GM21723 (cell line): ENCODE measurements around the gene SEMA7A.
A peak's percentile ranks its signal among the peaks of the same experiment; 100 is the strongest.
"Not testable (repeated sequence)": the region's sequence is repeated elsewhere in the genome, so short reads cannot be mapped to it uniquely, and the experiment has no call there.

ENCODE experiments used
- ATAC-seq: cut with Tn5 transposase; IDR thresholded peaks from one replicate; pipeline ENCODE4 v1.9.1; 2021; ENCODE audit warnings: mild to moderate bottlenecking, moderate library complexity; ENCODE audit not compliant: unreplicated experiment

SEMA7A gene

GRCh38 chr15:74377831-74378766 is 55.7 kb downstream of the SEMA7A start:
- ATAC-seq = no peak

DNA sequence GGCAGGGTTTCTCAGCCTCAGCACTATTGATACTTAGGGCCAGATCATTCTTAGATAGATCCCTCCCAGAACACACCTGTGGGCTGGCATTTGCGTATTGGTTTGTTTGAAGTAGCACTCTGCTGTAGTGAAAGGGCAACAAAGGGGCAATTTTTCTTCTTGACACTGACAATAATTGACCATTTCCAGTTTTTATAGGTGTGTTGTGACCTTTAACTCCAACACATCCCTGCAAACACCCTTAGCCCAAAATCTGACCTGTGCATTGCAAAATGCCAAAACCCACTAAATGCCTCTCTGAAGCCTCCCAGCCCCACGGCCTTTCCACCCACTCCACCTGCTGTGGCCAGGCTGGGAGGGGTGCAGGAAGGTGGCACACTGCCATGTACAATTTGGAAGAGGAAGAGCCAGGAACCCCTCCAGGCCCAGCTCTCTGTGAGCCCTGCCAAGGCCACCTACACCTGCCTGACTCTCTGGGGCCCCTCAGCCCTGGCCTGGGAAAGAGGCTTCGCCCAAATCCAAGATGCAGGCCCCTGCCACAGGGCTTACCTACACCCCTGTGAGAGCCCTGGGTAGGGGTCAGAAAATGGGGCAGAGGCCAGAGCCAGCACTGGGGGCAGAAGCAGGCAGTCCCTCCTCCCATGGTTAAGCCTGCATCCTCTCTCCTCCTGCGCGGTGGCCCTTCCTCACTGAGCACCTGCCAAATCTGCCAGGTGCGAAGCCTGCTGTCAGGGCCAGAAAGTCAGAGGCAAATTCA is 56.8 kb downstream of the SEMA7A start:
- no peak for ATAC-seq

GRCh38 chr15:74376226-74376625 is 57.5 kb downstream of the SEMA7A start:
- ATAC-seq = no peak

DNA sequence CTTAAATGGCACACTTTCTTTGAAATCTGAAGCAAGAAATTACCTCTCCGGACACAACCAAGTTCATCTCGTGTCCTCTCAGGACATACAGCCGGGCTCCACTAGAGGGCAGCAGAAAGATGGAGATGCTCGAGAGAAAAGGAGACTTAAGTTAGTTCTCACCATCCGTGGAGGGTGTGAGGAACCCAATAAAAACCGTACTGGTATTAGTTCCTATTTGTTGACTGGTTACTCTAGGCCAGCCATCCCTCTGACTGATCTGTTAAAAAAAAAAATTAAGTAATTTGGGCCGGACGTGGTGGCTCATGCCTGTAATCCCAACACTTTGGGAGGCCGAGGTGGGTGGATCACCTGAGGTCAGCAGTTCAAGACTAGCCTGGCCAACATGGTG is 58.5 kb downstream of the SEMA7A start:
- peak; percentile 28 for ATAC-seq

- no peak for ATAC-seq
Observed at GRCh38 chr15:74374648-74375302, 59.0 kb downstream of the SEMA7A start.

DNA sequence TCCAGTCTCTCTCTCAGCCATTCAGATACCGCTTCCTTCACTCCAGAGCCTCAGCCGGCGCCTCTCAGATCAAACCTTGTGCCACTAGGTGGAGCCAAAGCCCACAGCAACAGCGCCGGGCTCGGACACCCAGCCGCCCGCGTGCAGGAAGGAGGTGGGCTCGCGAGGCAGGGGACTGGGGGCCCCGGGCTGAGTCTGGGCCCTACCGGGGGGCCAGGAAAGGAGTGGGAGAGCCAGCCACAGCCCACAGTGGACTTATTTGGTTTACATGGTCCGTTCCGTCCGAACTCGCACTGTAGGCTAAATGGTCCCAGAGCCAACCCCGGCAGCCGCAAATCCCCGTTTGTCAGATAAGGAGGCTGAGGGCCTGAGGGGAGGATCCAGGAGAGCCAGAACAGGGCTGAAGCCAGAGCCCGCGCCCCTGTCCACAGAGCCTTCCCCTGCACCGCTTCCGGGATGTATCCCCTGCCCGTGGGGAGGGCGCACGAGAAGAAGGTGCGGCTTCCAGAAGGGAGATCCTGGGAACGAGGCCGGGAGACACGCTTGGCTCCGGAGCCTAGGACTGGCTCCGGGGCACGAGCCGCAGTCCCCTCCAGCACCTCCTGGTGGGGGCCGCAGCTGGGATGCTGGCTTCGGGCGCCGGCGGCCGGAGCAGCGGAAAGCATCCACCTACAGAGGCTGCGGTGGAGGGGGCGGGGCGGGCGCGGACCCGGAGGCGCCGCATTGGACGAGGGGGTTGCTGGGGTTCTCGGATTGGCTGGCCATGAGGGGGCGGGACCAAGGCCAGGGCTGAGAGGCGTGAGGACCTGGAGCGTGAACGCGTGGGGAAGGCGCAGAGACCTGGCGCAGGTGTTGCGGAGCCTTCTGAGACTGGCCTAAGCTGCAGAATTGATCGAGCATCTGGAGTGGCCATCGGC is 59.8 kb downstream of the SEMA7A start:
- ATAC-seq = peak; percentile 71

- no peak for ATAC-seq
Observed at GRCh38 chr15:74373056-74373650, 60.6 kb downstream of the SEMA7A start.

DNA sequence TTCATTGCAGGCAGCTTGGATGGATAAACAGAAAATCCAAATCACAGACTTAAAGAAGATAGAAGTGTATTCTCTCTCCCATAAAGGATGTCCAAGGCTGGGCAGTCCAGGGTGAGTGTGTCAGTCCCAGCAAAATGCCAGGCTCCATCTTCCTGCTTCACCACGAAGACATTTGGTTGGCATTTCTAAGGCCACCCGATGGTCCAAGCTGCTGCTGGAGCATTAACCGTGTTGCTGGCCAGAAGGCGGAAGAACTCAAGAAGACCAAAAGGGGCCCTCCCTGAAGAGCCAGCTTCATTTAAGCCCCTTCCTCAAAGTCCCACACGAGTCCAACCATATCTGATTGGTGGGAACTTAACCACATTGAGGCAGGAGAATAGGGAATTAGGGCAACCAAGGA is 63.3 kb downstream of the SEMA7A start:
- no peak for ATAC-seq

GRCh38 chr15:74369756-74370155 is 64.0 kb downstream of the SEMA7A start:
- ATAC-seq = no peak

DNA sequence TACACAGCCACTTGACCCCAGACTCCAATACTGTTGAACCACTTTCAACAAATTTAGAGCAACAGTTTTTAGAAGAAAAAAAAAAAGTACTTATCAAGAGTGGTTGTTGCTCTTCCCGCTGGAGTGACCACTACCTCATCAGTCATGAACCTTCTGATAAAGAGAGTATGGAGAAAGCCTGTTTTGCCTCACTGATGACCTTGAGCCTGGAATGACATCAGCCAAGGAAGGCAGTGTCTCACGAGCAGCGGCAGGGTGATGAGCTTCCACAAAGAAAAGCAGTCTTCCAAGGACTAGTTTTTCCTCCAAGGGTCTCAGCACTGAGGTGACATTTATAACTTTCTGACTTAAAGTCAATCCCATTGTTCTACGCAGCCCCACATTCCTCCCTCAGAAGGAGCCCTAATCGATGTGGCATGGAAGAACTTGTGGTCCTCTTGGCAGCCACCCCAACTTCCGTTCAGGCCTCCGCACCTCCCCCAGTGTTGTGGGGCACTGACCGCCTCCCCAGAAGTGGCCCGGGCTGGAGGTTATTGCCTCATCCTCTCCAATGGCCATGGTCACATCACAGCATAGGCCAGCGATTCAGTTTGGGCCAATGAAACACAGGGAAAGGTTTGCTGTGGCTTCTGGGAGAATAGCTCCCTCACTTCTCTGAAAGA is 64.5 kb downstream of the SEMA7A start:
- ATAC-seq = no peak

GRCh38 chr15:74368121-74368520 is 65.6 kb downstream of the SEMA7A start:
- no peak for ATAC-seq

- no peak for ATAC-seq
Observed at GRCh38 chr15:74367296-74367854, 66.4 kb downstream of the SEMA7A start, which contains the start of gene CYP11A1. CYP11A1 (minus strand) TSS chr15:74367646; CDS start chr15:74367585, 61 bp downstream.

DNA sequence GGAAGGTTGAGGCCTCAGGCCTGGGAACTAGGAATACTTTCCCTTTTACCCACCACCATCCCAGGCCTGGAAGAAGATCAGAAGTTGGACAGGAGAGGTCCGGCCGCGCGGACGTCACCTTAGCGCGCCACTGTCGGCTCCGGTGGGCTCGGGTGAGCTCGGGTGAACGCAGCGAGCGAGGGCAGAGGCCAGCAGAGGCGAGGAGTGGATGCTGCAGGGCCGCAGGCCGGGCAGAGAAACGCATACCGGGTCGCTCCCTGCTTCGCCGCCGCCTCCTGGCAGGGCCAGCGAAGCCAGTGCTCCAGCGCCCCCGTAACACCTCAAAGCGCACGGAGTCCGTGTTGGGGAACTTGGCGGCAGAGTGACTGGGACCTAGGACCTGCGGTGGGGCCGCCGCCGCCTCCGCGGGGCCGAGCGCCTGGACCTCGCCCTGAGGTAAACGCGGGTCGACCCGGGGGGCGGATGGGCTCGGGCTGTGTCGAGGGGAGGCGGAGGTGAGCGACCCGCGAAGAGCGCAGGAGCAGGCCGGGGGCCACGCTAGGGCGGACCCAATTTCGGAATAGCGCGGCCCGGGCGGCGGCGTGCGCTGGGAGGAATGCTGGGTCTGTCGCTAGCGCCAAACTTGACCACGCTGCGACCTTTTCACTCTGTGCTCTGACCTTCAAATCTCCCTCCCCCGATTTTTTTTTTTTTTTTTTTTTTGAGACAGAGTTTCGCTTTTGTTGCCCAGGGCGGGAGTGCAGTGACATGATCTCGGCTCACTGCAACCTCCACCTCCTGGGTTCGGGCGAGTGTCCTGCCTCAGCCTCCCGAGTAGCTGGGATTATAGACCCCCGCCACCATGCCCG is 67.9 kb downstream of the SEMA7A start:
- ATAC-seq = no peak

DNA sequence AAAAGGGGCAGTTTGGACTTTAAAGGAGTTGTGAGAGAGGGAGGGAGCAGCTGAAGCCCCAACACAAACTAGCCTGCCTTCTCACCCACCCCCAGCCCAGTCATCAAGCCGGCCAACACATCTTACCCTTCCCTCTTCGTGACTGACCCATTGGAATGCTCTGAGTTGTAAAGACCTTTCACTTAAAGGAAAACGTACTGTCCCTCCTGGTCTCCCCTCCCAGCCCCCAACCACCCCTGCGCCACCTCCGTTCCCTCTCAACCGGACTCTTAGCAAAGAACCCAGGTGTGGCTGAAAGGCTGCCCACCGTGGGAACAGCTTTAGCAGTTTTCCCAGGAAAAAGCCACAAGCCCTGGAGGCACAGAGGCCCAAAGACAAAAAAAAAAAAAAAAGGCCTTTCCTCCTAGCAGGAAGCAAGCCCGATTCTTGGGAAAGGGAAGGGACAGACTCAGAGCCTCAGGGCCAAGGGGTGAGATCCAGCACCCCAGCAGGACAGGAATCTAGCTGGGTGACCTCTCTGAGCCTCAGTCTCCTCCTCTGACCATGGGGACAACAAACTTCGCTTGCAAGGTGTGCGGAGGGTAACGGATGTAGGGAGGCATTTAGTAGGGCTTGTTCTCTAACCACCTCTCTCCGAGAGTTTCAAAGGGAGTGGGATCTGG is 68.7 kb downstream of the SEMA7A start:
- no peak for ATAC-seq

- ATAC-seq = no peak
Observed at GRCh38 chr15:74362482-74362881, 71.3 kb downstream of the SEMA7A start.

GRCh38 chr15:74360855-74361254 is 72.9 kb downstream of the SEMA7A start:
- not testable (repeated sequence) for ATAC-seq

DNA sequence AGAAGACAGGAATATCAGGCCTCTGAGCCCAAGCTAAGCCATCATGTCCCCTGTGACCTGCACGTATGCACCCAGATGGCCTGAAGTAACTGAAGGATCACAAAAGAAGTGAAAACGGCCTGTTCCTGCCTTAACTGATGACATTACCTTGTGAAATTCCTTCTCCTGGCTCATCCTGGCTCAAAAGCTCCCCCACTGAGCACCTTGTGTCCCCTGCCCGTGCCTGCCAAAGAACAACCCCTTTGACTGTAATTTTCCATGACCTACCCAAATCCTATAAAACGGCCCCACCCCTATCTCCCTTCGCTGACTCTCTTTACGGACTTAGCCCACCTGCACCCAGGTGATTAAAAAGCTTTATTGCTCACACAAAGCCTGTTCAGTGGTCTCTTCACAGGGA is 74.4 kb downstream of the SEMA7A start:
- ATAC-seq = not testable (repeated sequence)
